Hematopoietic multipotent progenitor cell treated with erythropoietin and hydrocortisone succinate and interleukin-3 and kit ligand, for 15 days (in vitro differentiated cells): ENCODE results near the gene SKAP1.
"Not testable (repeated sequence)": the region's sequence is repeated elsewhere in the genome, so short reads cannot be mapped to it uniquely, and the experiment has no call there.

Experiments used
- DNase-seq: peaks from one replicate; pipeline ENCODE4 v3.0.0-alpha.2; 2015; ENCODE audit warnings: low spot score

Gene SKAP1

DNA sequence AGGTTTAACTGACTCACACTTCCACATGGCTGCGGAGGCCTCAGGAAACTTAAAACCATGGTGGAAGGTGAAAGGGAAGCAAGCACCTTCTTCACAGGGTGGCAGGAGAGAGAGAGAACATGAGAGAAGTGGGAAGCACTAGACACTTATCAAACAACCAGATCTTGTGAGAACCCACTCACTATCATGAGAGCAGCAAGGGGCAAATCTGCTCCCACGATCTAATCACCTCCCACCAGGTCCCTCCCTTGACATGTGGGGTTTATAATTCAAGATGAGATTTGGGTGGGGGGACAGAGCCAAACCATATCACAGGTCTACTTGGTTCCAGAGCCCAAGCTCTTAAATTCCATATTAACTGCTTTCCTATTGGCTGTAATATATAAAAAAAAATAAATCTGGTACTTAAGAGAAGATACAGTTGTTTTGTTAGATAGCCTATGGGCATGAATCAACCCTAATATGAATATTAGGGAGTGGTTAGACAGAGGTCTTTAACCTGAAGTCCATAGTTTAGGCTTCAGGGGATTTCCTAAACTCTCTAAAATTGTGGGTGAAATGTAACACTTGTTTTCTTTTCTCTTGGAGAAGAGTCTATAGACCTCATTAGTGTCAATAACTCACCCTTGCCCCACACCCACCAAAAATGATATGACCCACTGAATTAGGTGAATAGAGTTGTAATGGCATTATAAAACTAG is 56.7 kb downstream of the SKAP1 start:
- DNase-seq: no peak

DNA sequence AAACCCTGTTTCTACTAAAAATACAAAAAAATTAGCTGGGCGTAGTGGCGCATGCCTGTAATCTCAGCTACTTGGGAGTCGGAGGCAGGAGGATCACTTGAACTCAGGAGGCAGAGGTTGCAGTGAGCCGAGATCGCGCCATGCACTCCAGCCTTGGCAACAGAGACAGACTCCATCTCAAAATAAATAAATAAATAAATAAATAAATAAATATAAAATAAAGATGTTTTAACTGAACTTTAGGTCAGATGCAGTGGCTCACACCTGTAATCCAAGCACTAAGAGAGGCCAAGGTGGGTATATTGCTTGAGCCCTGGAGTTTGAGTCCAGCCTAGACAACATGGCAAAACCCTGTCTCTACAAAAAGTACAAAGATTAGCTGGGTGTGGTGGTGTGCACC is 61.0 kb downstream of the SKAP1 start:
- DNase-seq: not testable (repeated sequence)

DNA sequence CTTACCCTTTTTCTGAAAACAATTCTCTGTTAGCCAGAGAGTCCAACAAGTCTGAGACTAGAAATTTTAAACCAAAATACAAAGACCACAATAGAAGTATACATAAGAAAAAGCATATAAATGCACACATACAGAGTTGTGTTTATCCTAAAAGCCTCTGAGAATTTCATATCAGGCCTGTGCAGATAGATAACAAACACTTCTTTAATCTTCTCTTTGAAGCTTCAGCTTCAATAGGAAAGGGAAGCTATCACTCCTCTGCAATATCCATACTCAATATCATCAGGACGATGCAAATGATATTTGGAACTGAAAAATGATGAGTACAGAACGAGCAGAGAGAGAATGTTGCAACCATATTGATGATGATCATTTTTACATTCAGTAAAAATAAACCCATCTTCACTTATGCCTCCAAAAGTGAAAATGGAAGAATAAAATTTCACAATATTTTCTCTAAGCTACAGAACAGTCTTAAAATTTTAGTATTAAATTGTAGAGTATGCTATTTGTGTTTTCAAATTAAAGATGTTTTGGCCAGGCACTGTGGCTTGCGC is 61.6 kb downstream of the SKAP1 start:
- DNase-seq: no peak

DNA sequence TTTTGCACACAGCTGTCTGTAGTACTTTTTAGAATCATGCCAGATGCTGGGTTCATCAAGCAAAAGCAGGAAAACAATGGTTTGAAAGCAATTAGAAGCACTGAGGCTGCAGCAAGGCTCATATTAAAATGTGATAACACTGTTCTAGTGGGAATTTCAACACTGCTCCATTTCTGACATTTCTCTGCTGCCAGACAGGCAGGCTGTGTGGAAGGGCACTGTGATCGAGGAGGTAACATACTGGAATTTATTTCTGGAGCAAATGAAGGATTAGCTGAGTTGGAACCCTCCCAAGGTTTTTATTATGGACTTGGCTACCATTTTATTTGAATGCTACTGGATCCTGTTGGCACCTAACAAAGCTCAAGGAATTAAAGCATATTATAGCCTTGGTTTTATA is 66.9 kb downstream of the SKAP1 start:
- DNase-seq: no peak

DNA sequence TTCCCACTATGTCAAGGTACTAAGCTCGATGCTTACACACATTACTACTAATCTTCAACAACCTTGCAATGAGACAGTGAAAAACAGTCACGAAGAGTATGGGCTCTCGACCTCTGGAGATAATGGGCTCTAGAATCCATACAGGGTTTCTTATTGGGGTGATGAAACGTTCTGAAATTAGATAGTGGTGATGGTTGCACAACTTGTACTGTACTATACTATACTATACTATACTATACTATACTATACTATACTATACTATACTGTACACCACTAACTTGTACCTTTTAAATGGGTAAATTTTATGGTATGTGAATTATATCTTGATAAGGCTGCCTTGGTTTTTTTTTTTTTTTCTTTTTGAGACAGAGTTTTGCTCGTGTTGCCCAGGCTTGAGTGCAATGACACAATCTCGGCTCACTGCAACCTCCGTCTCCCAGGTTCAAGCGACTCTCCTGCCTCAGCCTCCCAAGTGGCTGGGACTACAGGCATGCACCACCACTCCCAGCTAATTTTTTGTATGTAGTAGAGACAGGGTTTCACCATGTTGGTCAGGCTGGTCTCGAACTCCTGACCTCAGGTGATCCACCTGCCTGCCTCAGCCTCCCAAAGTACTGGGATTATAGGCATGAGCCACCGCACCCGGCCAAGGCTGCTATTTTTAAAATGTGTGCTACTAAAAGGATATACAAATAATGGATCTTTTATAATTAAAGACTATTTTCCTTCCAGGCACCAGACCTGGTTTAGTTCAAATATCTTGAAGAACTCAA is 69.0 kb downstream of the SKAP1 start:
- peak; percentile 17 for DNase-seq

DNA sequence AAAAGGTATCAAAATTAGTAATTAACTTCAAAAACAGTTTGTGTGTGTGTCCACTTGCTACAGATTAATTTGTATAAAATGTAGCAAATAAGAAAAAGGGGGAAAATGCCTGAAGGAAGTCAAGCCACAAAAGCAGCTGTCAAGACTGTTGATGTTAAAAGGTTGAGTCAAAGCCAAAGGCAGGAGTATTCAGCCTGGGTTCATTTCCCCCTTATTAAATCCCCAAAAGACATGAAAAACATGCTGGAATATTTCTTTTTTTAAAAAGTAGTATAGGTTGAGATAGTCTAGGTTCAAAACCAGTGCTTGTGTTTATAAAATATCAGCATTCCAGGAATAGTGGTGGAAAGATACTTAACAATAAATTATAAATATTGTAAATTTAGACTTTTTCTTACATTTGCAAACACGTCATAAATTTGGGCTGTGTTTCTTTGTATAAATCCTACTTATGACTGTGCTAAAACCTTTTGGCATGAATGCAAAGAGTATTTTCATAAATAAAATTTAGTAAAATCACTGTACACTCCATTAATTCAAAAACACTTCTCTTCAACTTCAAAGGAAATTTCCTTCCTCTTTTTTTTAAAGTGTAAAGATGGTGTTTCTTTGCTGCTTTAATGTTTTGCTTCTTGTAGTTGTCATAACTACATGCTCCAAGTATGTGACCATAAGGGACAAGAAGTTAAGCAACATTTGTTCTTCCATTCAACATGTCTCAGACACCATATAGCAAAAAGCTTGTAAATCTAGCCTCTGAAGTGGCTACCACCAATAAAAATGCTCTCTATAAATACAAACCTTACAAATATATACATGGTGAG is 72.0 kb downstream of the SKAP1 start:
- DNase-seq: no peak

DNA sequence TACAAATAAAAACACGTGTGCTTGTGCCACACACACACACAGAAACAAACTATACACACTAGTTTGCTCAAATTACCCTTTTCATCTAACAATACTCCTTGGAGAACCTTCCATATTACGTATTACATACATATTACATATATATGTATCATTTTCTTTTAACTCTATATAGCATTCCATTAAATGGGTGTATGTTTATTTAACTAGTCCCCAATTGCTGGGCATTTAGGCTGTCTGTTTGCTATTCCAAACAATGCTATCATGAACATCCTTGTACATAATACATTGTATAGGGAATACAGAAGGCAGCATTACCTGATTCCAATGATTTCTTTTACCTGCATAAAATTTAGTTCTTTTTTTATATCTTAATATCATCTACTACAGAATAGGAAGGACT is 73.1 kb downstream of the SKAP1 start:
- no peak for DNase-seq

DNA sequence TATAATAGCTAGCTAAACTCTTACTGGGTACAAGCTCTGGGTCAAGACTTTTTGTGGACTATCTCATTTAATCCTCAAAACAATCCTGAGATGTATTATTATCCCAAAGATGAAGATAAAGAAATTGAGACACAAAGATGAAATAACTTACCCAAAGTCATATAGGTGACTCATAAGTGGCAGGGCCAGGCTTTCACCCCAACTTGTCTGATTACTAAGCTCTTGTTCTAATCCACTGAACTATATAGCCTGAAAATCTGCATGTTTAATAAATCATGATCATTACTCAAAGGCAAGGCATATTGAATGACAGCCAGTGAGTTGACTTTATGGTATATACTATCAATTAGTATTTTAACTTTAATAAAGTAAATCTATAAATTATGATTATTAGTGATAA is 77.4 kb downstream of the SKAP1 start:
- peak; percentile 17 for DNase-seq

DNA sequence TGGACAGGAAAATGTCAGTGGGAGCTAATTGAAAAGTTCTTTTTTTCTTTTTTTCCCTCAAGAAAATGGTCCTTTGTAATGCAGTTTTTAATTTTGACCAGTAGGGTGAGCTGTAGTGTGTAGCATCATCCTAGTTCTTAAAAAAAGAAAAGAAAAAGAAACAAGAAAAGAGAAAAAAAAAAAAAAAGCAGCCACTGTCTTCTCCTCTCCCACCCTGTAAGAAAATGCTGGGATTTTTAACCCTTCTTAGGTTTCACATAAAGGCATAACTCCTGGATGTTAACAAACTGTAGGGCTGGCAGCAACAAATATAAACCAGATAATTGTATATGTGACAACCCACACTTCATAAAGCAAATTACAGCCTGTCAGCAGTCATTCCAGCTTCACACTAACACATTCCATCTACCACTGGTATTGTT is 78.1 kb downstream of the SKAP1 start:
- DNase-seq: peak; percentile 69

DNA sequence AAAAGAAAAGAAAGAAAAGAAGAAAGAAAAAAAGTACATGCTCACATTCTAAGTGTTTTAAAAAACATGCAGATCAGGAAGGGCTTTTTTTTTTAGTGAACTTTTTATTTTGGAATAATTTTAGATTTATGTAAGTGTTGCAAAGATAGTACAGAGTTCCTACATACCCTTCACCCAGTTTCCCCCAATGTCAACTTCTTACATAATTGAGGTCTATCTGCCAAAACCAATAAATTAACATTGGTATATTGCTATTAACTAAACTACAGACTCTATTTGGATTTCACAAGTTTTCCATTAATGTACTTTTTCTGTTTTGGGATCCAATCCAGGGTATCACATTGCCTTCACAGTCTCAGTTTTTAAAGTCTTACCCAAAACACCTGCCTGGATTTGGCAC is 81.7 kb downstream of the SKAP1 start:
- DNase-seq: no peak

DNA sequence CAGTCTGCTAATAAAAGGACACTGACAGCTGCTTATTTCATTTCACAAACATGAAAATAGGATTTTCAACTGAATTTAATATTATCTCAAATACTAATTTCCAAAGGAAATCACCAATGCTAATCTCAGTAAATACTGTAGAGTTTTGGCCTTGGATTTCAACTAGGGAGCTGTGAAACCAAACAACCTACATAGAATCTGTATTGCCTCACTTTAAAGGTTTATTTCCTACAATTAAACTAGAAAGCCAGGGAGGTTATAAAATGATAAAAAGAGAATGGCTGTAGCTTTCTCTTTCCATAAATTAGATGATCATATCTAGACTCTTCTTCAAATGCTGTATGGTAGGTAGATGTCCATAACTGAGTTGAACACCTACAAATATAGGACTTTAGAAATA is 82.8 kb downstream of the SKAP1 start:
- DNase-seq: no peak

DNA sequence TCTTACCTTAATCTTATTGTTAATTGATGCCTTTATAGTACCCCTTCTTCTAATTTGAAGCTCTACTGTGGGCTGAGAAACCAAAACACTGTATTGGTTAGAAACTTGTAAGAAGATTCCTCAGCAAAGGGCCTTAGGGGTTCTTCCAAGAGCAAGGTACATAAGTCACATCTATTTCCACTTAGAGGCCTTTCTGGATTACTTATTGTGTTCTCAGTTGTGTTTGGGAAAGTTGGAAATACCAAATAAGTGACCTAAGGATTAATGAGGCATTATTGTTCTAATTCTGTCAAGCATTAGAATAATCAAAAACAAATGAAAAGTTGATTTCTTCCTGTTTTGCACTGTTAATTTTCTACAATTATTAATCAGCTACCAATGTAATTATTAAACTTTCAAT is 85.8 kb downstream of the SKAP1 start:
- DNase-seq: no peak

DNA sequence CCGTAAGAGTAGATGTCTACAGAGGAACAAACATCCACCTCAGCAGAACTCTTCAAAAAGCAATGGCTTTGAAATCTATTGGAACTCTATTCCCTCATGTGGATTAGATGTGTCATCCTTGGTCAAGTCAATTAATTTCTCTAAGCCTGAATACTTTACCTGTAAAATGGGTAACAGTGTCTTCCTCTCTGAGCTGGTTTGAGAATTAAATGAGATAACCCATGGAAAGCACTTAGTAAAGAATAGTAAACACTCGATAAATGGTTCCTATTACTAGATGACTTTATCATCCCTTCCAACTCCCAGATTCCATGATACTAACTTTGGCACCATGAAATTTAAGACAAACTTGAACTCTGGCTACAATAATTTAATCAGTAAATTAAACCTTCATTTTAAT is 89.1 kb downstream of the SKAP1 start:
- DNase-seq: no peak

DNA sequence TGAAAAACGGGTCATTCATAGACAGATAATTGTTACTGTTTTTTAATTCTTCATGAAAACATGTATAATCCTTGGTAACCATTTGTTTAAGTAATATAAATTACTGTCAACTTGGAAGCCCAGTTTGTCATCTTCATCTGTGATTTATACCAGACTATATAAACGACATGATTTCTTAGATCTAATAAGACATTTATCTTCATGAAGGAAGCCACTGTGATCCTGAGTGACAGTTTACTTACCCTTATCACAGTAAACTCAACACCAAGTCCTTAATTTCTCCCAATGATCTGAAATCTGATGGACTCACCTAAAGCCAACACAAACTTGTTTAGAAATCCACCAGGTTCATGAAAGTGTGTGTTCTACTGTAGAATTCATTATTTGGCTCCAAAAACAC is 91.3 kb downstream of the SKAP1 start:
- DNase-seq: no peak

DNA sequence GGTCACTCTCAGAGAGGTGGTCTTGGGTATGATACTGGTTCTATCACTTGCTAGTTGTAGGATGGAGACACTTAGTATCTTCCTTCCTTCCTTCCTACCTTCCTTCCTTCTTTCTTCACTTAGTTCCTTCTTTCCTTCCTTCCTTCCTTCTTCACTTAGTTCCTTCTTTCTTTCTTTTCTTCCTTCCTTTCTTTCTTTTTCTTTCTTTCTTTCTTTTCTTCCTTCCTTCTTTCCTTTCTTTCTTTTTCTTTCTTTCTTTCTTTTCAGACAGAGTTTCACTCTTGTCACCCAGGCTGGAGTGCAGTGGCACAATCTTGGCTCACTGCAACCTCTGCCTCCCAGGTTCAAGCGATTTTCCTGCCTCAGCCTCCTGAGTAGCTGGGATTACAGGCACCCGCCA is 92.1 kb downstream of the SKAP1 start:
- DNase-seq: not testable (repeated sequence)

DNA sequence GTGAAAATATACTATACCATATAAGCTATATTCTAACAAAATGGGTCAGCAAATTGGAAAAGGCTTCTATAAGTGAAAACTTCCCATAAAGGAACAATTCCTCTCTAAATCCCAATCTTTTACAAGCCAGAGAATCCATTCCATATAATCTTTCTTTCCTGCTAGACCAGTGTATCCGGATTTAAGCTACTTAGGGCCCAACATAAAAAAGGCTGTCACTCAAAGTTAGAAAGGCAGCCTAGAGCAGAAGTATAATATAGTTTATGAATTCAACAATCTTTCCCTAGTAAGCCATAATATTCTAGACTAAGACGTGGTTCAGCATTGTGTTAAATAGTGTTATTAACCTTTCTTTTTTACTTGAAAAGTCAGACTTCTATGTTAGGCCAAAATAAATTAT is 93.0 kb downstream of the SKAP1 start:
- DNase-seq: no peak

DNA sequence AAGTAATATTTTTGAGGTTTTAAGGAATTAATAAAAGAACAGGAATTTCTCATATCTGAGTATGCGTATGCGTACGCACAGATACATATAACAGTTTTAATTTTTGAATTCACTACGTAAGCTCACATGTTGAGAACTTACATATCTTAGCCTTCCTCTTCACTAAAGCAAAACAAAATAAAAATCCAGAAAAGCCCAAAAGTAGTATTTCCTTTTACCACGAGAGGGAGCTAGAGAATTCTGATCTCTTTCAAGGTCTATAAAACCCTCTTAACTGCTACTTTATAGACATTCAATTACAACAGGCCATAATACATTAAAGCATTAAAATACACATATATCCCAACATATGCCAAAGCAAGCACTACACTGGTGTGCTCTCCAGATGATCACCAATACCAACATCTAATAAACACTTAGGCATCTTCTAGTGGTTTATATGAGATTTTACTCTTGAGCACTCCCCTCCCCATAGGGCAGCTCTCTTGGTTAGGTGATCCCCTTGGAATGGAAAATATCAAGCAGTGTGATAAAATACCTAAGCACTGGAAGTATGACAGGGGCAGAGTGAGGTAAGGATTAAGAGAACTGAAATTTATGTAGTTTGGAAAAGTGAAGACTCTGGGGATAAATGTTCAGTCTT is 94.0 kb downstream of the SKAP1 start:
- peak; percentile 79 for DNase-seq

DNA sequence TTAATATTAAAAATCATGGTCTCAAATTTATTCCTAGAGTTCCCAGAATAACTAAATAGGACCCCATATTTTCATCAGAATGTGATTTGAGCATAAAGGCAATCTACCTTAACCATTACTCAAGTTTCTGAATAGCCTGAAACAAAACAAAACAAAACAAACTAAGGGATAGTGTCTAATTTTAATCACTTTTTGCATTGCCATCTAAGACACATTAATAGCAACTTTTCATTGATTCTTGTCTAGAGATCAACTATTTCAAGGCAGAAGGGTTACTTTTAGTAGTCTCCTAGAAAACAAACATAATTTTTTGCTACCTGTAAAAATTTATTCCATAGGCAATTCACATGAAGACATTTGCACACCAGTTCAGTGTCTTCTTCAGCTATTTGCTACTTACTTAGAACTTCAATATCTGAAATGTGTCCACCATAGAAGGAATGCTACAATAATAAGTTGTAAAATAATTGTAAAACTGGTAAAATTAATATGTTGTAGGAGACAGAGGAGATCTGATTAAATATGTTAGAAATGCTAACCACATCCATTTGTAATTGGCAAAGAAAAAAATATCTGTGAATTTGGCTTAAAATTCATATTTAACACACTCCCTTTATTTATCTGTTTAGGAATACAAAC is 94.7 kb downstream of the SKAP1 start:
- DNase-seq: no peak

DNA sequence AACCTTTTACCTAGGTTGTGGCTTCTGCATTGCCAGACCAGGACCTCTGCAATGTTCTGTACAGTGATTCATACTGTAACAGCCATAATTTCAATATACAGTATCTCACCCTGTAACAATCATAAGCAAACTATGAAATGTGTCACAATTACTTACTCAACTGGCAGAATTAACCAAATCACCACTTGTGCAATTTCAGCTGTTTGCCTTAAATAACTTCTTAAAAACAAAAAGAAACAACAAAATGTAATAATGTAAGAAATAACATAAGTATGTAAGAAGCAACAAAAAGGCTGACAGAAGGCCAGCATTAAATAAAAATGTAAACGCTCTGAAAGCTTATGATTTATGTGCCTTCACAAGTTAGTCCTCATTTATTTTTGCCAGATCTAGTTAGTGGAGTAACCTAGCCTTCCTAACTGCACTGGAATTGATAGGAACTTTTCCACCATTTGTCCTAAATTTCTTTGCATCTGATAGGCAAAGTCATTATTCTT is 96.9 kb downstream of the SKAP1 start:
- no peak for DNase-seq

DNA sequence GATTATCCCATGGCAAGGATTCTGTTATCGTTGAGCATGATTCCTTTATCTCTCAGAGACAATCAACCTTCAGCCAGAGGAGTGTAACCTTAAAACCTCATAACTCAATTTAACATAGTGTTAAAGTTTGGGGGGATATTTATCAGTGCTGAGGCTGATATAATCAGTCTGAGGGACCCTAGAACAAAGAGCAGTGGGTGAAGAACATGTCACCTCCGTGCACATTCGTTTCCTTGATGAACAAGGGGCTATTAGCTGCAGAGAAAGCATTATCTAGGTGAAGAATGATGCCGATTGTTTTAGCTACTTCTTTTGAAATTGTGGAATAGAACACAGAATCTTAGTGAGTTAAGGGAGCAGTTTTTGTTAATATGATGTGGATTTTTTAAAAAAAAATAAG is 99.1 kb downstream of the SKAP1 start:
- no peak for DNase-seq

DNA sequence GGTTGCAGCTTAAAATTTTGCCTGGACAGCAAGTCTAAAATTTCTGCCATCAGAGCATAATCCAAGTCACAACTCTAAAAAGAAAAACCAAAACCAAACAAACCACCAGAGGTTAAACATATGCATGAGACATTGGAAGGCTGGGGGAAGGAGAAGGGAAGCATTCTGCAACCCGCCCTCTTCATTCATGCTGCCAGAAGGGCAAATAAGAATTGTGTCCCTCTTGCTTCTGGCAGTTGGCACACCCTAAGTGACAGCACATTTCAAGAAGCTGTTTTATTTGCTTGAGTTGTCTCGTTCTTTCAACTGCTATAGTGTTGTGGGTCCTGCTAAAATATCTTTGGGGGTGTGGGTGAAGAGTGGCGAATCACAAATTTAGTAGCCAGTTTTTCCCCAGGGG is 99.6 kb downstream of the SKAP1 start:
- no peak for DNase-seq
